Left renal cortex interstitium (tissue), 4 donors: ENCODE measurements around the gene SYT4. TPM values are rescaled to one million over a fixed set of nuclear protein-coding genes. Genes with fewer than 3 reads are reported as not detected.

Experiments
- DNase-seq, 4 donors: peaks; one replicate each; pipeline ENCODE4 v3.0.0-alpha.2; 2013; ENCODE audit warnings: low read depth in 4 of 4, low spot score in 2 of 4, missing footprints in 1 of 4
- polyA plus RNA-seq, 4 donors: library from polyadenylated mRNA; unstranded; fragments of 120-200 nt; gene quantifications; one replicate each; pipeline ENCODE4 v1.2.1, GENCODE V29; 2013; ENCODE audit not compliant: insufficient read length in 4 of 4

SYT4 gene
- polyA plus RNA-seq, 4 donors, result 0.20 to 1.5 (median 0.48) TPM

DNA sequence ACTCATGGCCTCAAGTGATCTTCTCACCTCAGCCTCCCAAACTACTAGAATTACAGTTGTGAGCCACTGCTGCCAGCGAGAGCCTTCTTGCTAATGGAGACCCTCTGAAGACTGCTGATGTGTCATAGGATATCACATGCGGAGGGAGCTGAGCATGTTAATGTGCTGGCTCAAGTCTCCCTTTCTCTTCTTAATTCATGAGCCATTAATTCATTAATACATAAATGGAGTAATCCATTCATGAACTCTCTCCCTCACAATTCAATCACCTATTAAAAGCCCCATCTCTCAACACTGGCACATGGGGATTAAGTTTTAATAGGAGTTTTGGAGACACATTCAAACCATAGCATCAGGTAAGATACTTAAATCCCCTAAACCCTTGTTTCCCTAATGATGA lies 54.8 kb downstream of the SYT4 start:
- no peak for DNase-seq

DNA sequence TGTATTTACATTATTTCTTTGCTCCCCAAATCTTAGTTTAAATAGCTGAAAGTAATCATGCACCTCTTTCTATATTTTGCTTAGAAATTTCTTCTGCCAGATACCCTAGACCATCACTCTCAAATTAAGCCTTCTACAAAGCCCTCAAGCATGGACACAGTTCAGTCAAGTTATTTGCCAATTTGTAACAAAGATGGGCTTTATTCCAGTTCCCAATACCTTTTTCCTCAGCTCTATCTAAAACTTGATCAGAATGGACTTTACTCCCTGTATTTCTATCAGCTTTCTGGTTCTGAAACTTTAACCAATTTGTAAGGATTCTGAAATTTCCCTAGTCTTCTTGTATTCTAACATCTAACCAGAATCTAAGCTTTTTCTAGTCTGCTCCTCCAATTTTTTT lies 56.6 kb downstream of the SYT4 start:
- no peak for DNase-seq

Other genes starting within 250 kb of the SYT4 start
- under 1 TPM in 1 of 4 donors, not detected in 3; 0.22 TPM for gene RIT2, start 161.8 kb downstream of the SYT4 start, polyA plus RNA-seq